AG10803 (cell line): ENCODE measurements around the gene RASSF9.
A peak's percentile ranks its signal among the peaks of the same experiment; 100 is the strongest.

ENCODE experiments used
- DNase-seq: peaks from one replicate; pipeline ENCODE4 v3.0.0; 2010; ENCODE audit warnings: low read depth
- H3K4me3 ChIP-seq: 2 replicates; pipeline ENCODE4 v1.5.1; 2011; ENCODE audit warnings: mild to moderate bottlenecking, low read length, control low read depth
- TF ChIP-seq, protein P1 (sequence below): conservative IDR thresholded peaks from 2 replicates; pipeline ENCODE4 v1.5.1; 2011; ENCODE audit warnings: mild to moderate bottlenecking, low read length, control low read depth, inconsistent platforms

Gene RASSF9

DNA sequence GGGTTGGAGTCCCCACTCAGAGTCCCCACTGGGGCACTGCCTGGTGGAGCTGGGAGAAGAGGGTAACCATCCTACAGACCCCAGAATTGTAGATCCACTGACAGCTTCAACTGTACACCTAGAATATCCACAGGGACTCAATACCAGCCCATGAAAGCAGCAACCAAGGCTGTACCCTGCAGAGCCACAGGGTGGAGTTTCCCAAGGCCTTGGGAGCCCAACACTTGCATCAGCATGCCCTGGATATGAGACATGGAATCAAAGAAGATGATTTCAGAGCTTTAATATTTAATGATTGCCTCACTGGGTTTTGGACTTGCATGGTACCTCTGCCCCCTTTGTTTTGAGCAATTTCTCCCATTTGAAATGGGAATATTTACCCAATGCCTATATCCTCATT lies 80.4 kb downstream of the RASSF9 start:
- H3K4me3 ChIP-seq = no peak overlapping the region
- TF ChIP-seq, protein P1, sequence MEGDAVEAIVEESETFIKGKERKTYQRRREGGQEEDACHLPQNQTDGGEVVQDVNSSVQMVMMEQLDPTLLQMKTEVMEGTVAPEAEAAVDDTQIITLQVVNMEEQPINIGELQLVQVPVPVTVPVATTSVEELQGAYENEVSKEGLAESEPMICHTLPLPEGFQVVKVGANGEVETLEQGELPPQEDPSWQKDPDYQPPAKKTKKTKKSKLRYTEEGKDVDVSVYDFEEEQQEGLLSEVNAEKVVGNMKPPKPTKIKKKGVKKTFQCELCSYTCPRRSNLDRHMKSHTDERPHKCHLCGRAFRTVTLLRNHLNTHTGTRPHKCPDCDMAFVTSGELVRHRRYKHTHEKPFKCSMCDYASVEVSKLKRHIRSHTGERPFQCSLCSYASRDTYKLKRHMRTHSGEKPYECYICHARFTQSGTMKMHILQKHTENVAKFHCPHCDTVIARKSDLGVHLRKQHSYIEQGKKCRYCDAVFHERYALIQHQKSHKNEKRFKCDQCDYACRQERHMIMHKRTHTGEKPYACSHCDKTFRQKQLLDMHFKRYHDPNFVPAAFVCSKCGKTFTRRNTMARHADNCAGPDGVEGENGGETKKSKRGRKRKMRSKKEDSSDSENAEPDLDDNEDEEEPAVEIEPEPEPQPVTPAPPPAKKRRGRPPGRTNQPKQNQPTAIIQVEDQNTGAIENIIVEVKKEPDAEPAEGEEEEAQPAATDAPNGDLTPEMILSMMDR = peak; percentile 45
- DNase-seq = peak; percentile 26
